GM12878 (cell line): ENCODE results near the gene ELN. TPM values are rescaled to one million over a fixed set of nuclear protein-coding genes. Genes with fewer than 3 reads are reported as not detected.

Experiments used
- ATAC-seq: fragments of 200-7000 bp; cut with Tn5 transposase; 3 replicates; pipeline ENCODE4 v1.9.1; 2020; ENCODE audit warnings: mild to moderate bottlenecking, moderate library complexity
- BruUV-seq: library from RNA; stranded (reverse); fragments of 400-500 nt; replicated peaks from 2 replicates; lab custom pipeline; 2021; lab: Mats Ljungman, UMichigan
- CTCF ChIA-PET: fragments of 300-600 bp; sonication (Branson Sonifier 250); formaldehyde crosslinking; extraction: SDS; loops from one replicate; lab custom pipeline; 2021; ENCODE audit warnings: inconsistent platforms; lab: Yijun Ruan, JAX
- POLR2A ChIA-PET: fragments of 350-600 bp; formaldehyde crosslinking; extraction: SDS; loops from one replicate; lab custom pipeline; 2021; ENCODE audit warnings: inconsistent platforms; lab: Charles Lee
- RAD21 ChIA-PET: fragments of 300-600 bp; sonication (Branson Sonifier 250); formaldehyde crosslinking; loops from one replicate; lab custom pipeline; 2023; ENCODE audit warnings: antibody characterized with exemption; ENCODE audit not compliant: unreplicated experiment; lab: Charles Lee
- SMC1A ChIA-PET: fragments of 300-600 bp; sonication (Branson Sonifier 250); formaldehyde crosslinking; loops from one replicate; lab custom pipeline; 2023; ENCODE audit not compliant: unreplicated experiment, uncharacterized antibody; lab: Charles Lee
- DNase-seq: peaks from one replicate; pipeline ENCODE4 v3.0.0-alpha.2; 2011; ENCODE audit warnings: low read depth, low spot score
- FAIRE-seq: peaks from 3 replicates; lab custom pipeline; 2011; peaks lifted over from hg19 to GRCh38; lab: Jason Lieb, UNC
- H2AFZ ChIP-seq: 2 replicates; pipeline ENCODE4 v1.6.0; 2011; ENCODE audit warnings: low read depth, low read length, control low read depth; ENCODE audit not compliant: control insufficient read depth
- H3K27ac ChIP-seq: 2 replicates; pipeline ENCODE4 v1.5.1; 2011; ENCODE audit warnings: control low read depth; ENCODE audit not compliant: control insufficient read depth, insufficient read depth
- H3K27me3 ChIP-seq, 2 experiments: replicated peaks in 1 of 2; 2 replicates each; pipeline versions ENCODE4 v1.6.0 to v1.6.1; 2011; ENCODE audit warnings: low read length in 1 of 2; ENCODE audit not compliant: control insufficient read depth in 2 of 2, insufficient read depth in 2 of 2
- H3K36me3 ChIP-seq, 2 experiments: 2 replicates each; pipeline ENCODE4 v1.5.1; 2011; ENCODE audit warnings: low read length in 1 of 2; ENCODE audit not compliant: control insufficient read depth in 2 of 2, insufficient read depth in 2 of 2
- H3K4me1 ChIP-seq: 2 replicates; pipeline ENCODE4 v1.6.1; 2011; ENCODE audit warnings: mild to moderate bottlenecking, low read length, moderate library complexity, mixed read lengths; ENCODE audit not compliant: control insufficient read depth, insufficient read depth
- H3K4me2 ChIP-seq: 2 replicates; pipeline ENCODE4 v1.6.0; 2011; ENCODE audit warnings: control low read depth; ENCODE audit not compliant: control insufficient read depth, insufficient read depth
- H3K4me3 ChIP-seq: fragments of 200-600 bp; sonication (generic); 2 replicates; pipeline ENCODE4 v1.5.1; 2016
- H3K79me2 ChIP-seq: 2 replicates; pipeline ENCODE4 v1.6.0; 2011; ENCODE audit warnings: low read length; ENCODE audit not compliant: control insufficient read depth, insufficient read depth
- H3K9ac ChIP-seq: 2 replicates; pipeline ENCODE4 v1.8.0; 2011; ENCODE audit warnings: low read length, control low read depth, mixed read lengths; ENCODE audit not compliant: control insufficient read depth, insufficient read depth
- H3K9me3 ChIP-seq: replicated peaks from 3 replicates; pipeline ENCODE4 v1.5.1; 2011; ENCODE audit warnings: mild to moderate bottlenecking, low read length; ENCODE audit not compliant: control insufficient read depth, insufficient read depth
- H4K20me1 ChIP-seq: 2 replicates; pipeline ENCODE4 v1.6.0; 2011; ENCODE audit not compliant: control insufficient read depth, insufficient read depth
- ATF7 ChIP-seq: fragments of 450-650 bp; IDR thresholded peaks from 2 replicates; pipeline ENCODE4 v1.6.1; 2016; ENCODE audit warnings: low read depth, mild to moderate bottlenecking
- BCLAF1 ChIP-seq: fragments of 450-650 bp; IDR thresholded peaks from 2 replicates; pipeline ENCODE4 v1.6.1; 2017; ENCODE audit warnings: antibody characterized with exemption, mild to moderate bottlenecking, moderate library complexity
- GATAD2B ChIP-seq: fragments of 450-650 bp; conservative IDR thresholded peaks from 2 replicates; pipeline ENCODE4 v1.6.1; 2017; ENCODE audit warnings: low read depth, mild to moderate bottlenecking, moderate library complexity
- HDAC6 ChIP-seq: fragments of 200-600 bp; sonication (generic); IDR thresholded peaks from one replicate; pipeline ENCODE4 v1.8.0; 2017; ENCODE audit warnings: antibody characterized with exemption; ENCODE audit not compliant: unreplicated experiment
- MEF2B ChIP-seq: fragments of 450-650 bp; IDR thresholded peaks from 2 replicates; pipeline ENCODE4 v1.6.1; 2018; ENCODE audit warnings: mild to moderate bottlenecking, moderate library complexity; ENCODE audit not compliant: partially characterized antibody, poor library complexity, severe bottlenecking
- MLLT1 ChIP-seq: fragments of 450-650 bp; IDR thresholded peaks from 2 replicates; pipeline ENCODE4 v1.6.1; 2016; ENCODE audit warnings: mild to moderate bottlenecking
- MTA2 ChIP-seq: fragments of 450-650 bp; IDR thresholded peaks from 2 replicates; pipeline ENCODE4 v1.6.1; 2016; ENCODE audit warnings: low read depth, mild to moderate bottlenecking, moderate library complexity
- POLR2AphosphoS5 ChIP-seq: IDR thresholded peaks from 2 replicates; pipeline ENCODE4 v1.6.1; 2011; ENCODE audit warnings: mild to moderate bottlenecking, low read length, inconsistent platforms
- SIN3A ChIP-seq: IDR thresholded peaks from 2 replicates; pipeline ENCODE4 v1.6.1; 2012; ENCODE audit warnings: low read depth, low read length, improper control_type of control experiment
- ZBTB4 ChIP-seq: fragments of 450-650 bp; formaldehyde crosslinking; IDR thresholded peaks from 2 replicates; pipeline ENCODE4 v1.4.0; 2022; ENCODE audit warnings: mild to moderate bottlenecking, moderate library complexity
- ZNF687 ChIP-seq: fragments of 450-650 bp; IDR thresholded peaks from 2 replicates; pipeline ENCODE4 v1.6.1; 2017; ENCODE audit warnings: mild to moderate bottlenecking, moderate library complexity
- WGBS: methylation state at CpG from one replicate; pipeline ENCODE4 v1.1.6; 2016; ENCODE audit warnings: low lambda C conversion rate; ENCODE audit not compliant: insufficient replicate concordance, insufficient coverage; ENCODE audit errors: missing lambda C conversion rate; 5-methylcytosine and 5-hydroxymethylcytosine counted together
- in situ Hi-C: fragments of 300-500 bp; cut with MboI; formaldehyde crosslinking; loops from 9 replicates; pipeline ENCODE4 v1.14.3; 2018; ENCODE audit warnings: mixed read lengths
- intact Hi-C: fragments of 100-400 bp; cut with micrococcal nuclease; formaldehyde crosslinking; loops from one replicate; pipeline ENCODE4 v1.14.2; 2022; ENCODE audit not compliant: unreplicated experiment
- polyA plus RNA-seq, 11 experiments: library from polyadenylated mRNA; depleted of rRNA in 4 of 11; unstranded in 6 of 11; stranded (reverse) in 5 of 11; fragments of >200 nt; fragmentation: Nextera tagmentation in 4 of 11; fragmentation: Illumina TruSeq in 1 of 11; extraction: Ambion mirVana in 4 of 11; extraction: Trizol in 1 of 11; gene quantifications; 1 replicate in 1 of 11; 2 replicates in 10 of 11; pipeline versions ENCODE4 v1.2.1 to v1.2.3, GENCODE V29; 2011 to 2016; ENCODE audit warnings: inconsistent platforms in 2 of 11, missing spikeins in 2 of 11, low read depth in 1 of 11
- total RNA-seq, 4 experiments: library from RNA; depleted of rRNA in 3 of 4; stranded (reverse); fragments of >200 nt in 3 of 4; fragmentation: Illumina TruSeq in 1 of 4; extraction: Trizol in 1 of 4; gene quantifications; 2 replicates each; pipeline versions ENCODE4 v1.2.1 to v1.2.3, GENCODE V29; 2013 to 2021

The ELN gene
- total and polyA plus RNA-seq, 10 of the 15 experiments (the other 5 are each of a cell fraction or from before 2014, with no cell fraction given) = 0.08 to 0.27 (median 0.23) TPM; not detected in 7

GRCh38 chr7:74029991-74030415 lies 2.0 kb downstream of the ELN start:
- in situ Hi-C loops (no loop called here), intact Hi-C loops (loop anchor here (5.0 kb wide), 1 partner anchor 218 kb away; no protein-coding TSS in a partner anchor)
- Histone ChIP-seq H3K4me2 (no peak overlapping the region), H3K79me2 (no peaks in the 10 kb centered on the region), H4K20me1 (no peaks in the 10 kb centered on the region), H3K27ac (no peak overlapping the region), H3K4me1 (no peaks in the 10 kb centered on the region), H3K27me3 (peaks cover 9 to 12% of the 10 kb centered on the region in 2 experiments; a peak in 3 of 4 replicates), H2AFZ (no peak overlapping the region), H3K9ac (no peak overlapping the region), H3K9me3 (no peaks in the 10 kb centered on the region), H3K4me3 (no peak overlapping the region), H3K36me3 (no peaks in the 10 kb centered on the region)
- POLR2A ChIA-PET = interaction anchor here (0.5 kb wide), 1 partner anchor 166 kb away, joined by 6 read pairs; no protein-coding TSS in a partner anchor
- no peak for DNase-seq
- SMC1A ChIA-PET = interaction anchor here (1.1 kb wide), 1 partner anchor 108 kb away, joined by 4 read pairs; no protein-coding TSS in a partner anchor
- ATAC-seq = no peak; the same call in 2 of the 3 replicates
- no TSS peak for BruUV-seq
- RAD21 ChIA-PET = no interaction called here
- CTCF ChIA-PET = interaction anchor here (0.7 to 1.3 kb wide), 3 partner anchors 15 to 423 kb away, joined by 3 to 4 read pairs (median 3); no protein-coding TSS in a partner anchor
- FAIRE-seq = no peak
- WGBS = 10% methylated on average over 8 of the region's 8 CpGs
- TF ChIP-seq MTA2 (no peak), ATF7 (no peak), GATAD2B (no peak), SIN3A (no peak), HDAC6 (no peak), ZNF687 (no peak), ZBTB4 (CRISPR knock-in tag) (no peak), POLR2AphosphoS5 (no peak), MEF2B (no peak), MLLT1 (no peak), BCLAF1 (no peak)
